Measurements from ENCODE around the gene PTPN6. TPM values are rescaled to one million over a fixed set of nuclear protein-coding genes. Genes with fewer than 3 reads are reported as not detected.

The PTPN6 gene
- total and polyA plus RNA-seq, 10 of the 15 experiments (the other 5 are each of a cell fraction or from before 2014, with no cell fraction given), result 229 to 457 (median 370) TPM

DNA sequence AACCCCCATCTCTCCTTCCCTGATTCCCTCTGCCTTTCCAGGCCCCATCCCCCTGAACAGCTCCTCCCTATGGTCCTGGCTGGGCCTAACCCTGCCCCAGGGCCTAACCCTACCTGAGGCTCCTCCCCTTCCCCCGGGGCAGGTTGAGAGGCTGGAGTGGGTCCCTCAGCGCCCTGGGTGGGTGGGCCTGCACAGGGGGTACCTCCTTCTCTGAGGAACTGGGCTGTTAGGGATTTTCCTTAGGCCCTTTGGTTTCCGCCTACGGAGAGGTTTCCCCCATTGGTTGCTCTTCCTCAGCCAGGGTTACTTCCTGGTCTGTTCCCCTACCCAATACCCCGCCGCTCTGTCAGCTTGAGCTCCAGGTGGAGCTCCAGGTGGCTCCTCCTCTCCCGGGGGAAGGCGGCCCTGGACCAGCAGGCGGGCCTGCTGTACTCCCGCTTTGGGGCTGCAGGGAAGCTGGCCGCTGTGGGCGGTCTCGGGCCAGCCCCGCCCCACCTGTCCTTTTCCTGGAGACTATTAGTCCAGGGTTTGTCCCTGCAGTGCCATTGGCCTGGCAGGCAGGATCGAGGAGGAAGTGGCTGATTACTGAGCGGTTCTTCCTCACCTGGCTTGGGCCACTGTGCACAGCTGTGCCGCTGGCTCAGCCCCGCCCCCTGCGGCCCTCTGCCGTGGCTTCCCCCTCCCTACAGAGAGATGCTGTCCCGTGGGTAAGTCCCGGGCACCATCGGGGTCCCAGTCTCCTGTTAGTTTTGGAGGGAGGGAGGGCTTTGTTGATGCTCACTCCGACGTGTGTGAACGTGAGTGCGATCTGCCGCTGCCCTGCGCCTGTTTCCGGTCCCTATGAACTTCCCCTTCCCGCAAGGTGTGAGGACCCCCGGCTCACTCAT, 4.9 kb upstream of the PTPN6 start (continued):
- TF ChIP-seq, protein P1, sequence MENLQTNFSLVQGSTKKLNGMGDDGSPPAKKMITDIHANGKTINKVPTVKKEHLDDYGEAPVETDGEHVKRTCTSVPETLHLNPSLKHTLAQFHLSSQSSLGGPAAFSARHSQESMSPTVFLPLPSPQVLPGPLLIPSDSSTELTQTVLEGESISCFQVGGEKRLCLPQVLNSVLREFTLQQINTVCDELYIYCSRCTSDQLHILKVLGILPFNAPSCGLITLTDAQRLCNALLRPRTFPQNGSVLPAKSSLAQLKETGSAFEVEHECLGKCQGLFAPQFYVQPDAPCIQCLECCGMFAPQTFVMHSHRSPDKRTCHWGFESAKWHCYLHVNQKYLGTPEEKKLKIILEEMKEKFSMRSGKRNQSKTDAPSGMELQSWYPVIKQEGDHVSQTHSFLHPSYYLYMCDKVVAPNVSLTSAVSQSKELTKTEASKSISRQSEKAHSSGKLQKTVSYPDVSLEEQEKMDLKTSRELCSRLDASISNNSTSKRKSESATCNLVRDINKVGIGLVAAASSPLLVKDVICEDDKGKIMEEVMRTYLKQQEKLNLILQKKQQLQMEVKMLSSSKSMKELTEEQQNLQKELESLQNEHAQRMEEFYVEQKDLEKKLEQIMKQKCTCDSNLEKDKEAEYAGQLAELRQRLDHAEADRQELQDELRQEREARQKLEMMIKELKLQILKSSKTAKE (IDR thresholded peaks at IDR 0.05; ENCODE audit: low read depth, poor library complexity, severe bottlenecking), result no peak
- TF ChIP-seq BACH1 (IDR thresholded peaks at IDR 0.05; ENCODE audit: borderline replicate concordance) (0 out of 2 replicates have a peak, but pooled peaks have one; percentile 12), POLR2AphosphoS5 (IDR thresholded peaks at IDR 0.05; ENCODE audit: low read length) (peak; percentile 34; the same call in 1 of the 2 replicates), HDGF (IDR thresholded peaks at IDR 0.05) (peak; percentile 16; the same call in 1 of the 2 replicates), HDAC6 (IDR thresholded peaks at IDR 0.05; ENCODE audit: unreplicated experiment) (no peak), RAD21 (IDR thresholded peaks at IDR 0.05; ENCODE audit: insufficient read depth, low read depth, low read length) (no peak), ZNF274 (IDR thresholded peaks at IDR 0.05; ENCODE audit: insufficient read depth, insufficient read length) (no peak), ETV6 (conservative IDR thresholded peaks at IDR 0.05 in 1 of 2, IDR thresholded peaks at IDR 0.05 in 1 of 2; ENCODE audit: borderline replicate concordance in 1 of 2, low read depth in 1 of 2) (peak; percentile 47 to 55; a peak in 2 of 4 replicates), YY1 (IDR thresholded peaks at IDR 0.05; ENCODE audit: low read depth, low read length) (no peak), MYB (IDR thresholded peaks at IDR 0.05; ENCODE audit: borderline replicate concordance, low read depth, low read length) (no peak), SREBF1 (IDR thresholded peaks at IDR 0.05; ENCODE audit: low read length) (no peak), ZBED1 (IDR thresholded peaks at IDR 0.05; ENCODE audit: borderline replicate concordance) (peak; percentile 52; the same call in 1 of the 2 replicates), IKZF1 (conservative IDR thresholded peaks at IDR 0.05) (peak; percentile 93), POLR2A (IDR thresholded peaks at IDR 0.05; ENCODE audit: low read depth, low read length) (peak; percentile 67), RELA (IDR thresholded peaks at IDR 0.05; ENCODE audit: borderline replicate concordance, partially characterized antibody) (no peak)
- TF ChIP-seq, protein P2, sequence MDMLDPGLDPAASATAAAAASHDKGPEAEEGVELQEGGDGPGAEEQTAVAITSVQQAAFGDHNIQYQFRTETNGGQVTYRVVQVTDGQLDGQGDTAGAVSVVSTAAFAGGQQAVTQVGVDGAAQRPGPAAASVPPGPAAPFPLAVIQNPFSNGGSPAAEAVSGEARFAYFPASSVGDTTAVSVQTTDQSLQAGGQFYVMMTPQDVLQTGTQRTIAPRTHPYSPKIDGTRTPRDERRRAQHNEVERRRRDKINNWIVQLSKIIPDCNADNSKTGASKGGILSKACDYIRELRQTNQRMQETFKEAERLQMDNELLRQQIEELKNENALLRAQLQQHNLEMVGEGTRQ (IDR thresholded peaks at IDR 0.05; ENCODE audit: borderline replicate concordance, low read depth, low read length), result no peak
- TF ChIP-seq, protein P3, sequence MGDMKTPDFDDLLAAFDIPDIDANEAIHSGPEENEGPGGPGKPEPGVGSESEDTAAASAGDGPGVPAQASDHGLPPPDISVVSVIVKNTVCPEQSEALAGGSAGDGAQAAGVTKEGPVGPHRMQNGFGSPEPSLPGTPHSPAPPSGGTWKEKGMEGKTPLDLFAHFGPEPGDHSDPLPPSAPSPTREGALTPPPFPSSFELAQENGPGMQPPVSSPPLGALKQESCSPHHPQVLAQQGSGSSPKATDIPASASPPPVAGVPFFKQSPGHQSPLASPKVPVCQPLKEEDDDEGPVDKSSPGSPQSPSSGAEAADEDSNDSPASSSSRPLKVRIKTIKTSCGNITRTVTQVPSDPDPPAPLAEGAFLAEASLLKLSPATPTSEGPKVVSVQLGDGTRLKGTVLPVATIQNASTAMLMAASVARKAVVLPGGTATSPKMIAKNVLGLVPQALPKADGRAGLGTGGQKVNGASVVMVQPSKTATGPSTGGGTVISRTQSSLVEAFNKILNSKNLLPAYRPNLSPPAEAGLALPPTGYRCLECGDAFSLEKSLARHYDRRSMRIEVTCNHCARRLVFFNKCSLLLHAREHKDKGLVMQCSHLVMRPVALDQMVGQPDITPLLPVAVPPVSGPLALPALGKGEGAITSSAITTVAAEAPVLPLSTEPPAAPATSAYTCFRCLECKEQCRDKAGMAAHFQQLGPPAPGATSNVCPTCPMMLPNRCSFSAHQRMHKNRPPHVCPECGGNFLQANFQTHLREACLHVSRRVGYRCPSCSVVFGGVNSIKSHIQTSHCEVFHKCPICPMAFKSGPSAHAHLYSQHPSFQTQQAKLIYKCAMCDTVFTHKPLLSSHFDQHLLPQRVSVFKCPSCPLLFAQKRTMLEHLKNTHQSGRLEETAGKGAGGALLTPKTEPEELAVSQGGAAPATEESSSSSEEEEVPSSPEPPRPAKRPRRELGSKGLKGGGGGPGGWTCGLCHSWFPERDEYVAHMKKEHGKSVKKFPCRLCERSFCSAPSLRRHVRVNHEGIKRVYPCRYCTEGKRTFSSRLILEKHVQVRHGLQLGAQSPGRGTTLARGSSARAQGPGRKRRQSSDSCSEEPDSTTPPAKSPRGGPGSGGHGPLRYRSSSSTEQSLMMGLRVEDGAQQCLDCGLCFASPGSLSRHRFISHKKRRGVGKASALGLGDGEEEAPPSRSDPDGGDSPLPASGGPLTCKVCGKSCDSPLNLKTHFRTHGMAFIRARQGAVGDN (IDR thresholded peaks at IDR 0.05), result peak; percentile 28; the same call in 1 of the 2 replicates
- TF ChIP-seq, protein P4, sequence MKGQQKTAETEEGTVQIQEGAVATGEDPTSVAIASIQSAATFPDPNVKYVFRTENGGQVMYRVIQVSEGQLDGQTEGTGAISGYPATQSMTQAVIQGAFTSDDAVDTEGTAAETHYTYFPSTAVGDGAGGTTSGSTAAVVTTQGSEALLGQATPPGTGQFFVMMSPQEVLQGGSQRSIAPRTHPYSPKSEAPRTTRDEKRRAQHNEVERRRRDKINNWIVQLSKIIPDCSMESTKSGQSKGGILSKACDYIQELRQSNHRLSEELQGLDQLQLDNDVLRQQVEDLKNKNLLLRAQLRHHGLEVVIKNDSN (IDR thresholded peaks at IDR 0.05; ENCODE audit: borderline replicate concordance, extremely low read length, insufficient read depth, low read depth, low read length), result no peak
- TF ChIP-seq, protein P5, sequence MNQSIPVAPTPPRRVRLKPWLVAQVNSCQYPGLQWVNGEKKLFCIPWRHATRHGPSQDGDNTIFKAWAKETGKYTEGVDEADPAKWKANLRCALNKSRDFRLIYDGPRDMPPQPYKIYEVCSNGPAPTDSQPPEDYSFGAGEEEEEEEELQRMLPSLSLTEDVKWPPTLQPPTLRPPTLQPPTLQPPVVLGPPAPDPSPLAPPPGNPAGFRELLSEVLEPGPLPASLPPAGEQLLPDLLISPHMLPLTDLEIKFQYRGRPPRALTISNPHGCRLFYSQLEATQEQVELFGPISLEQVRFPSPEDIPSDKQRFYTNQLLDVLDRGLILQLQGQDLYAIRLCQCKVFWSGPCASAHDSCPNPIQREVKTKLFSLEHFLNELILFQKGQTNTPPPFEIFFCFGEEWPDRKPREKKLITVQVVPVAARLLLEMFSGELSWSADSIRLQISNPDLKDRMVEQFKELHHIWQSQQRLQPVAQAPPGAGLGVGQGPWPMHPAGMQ (IDR thresholded peaks at IDR 0.05; ENCODE audit: borderline replicate concordance), result no peak

Data from GM12878 (cell line).